Right lobe of liver (tissue), 6 donors: ENCODE results near the gene RBM19. TPM values are rescaled to one million over a fixed set of nuclear protein-coding genes. Genes with fewer than 3 reads are reported as not detected.

ENCODE experiments used
- ATAC-seq, 4 donors: fragments of 200-7000 bp; cut with Tn5 transposase; one replicate each; pipeline ENCODE4 v1.9.1; 2020; ENCODE audit warnings: mild to moderate bottlenecking in 4 of 4, moderate library complexity in 4 of 4
- DNase-seq, 3 donors: peaks; one replicate each; pipeline ENCODE4 v3.0.0-alpha.2; 2020
- H3K27ac ChIP-seq, 3 donors: fragments of 200-600 bp; one replicate each; pipeline ENCODE4 v1.8.0; 2022
- H3K27me3 ChIP-seq, 2 donors: fragments of 200-600 bp; one replicate each; pipeline ENCODE4 v1.8.0; 2022
- H3K36me3 ChIP-seq, 4 donors: fragments of 200-600 bp; sonication (generic) in 1 of 4; one replicate each; pipeline versions ENCODE4 v1.5.1 to v1.8.0; 2017 to 2022; ENCODE audit warnings: control low read depth in 1 of 4
- H3K4me1 ChIP-seq, 4 donors: fragments of 200-600 bp; sonication (generic) in 1 of 4; one replicate each; pipeline versions ENCODE4 v1.5.1 to v1.8.0; 2017 to 2022; ENCODE audit warnings: control low read depth in 1 of 4
- H3K4me3 ChIP-seq, 3 donors: fragments of 200-600 bp; one replicate each; pipeline ENCODE4 v1.8.0; 2022
- H3K9me3 ChIP-seq, 4 donors: fragments of 200-600 bp; sonication (generic) in 1 of 4; one replicate each; pipeline versions ENCODE4 v1.5.1 to v1.8.0; 2017 to 2022; ENCODE audit warnings: control low read depth in 1 of 4
- CTCF ChIP-seq, 4 donors: fragments of 200-600 bp in 3 of 4; fragments of 450-650 bp in 1 of 4; IDR thresholded peaks; one replicate each; pipeline versions ENCODE4 v1.5.1 to v1.8.0; 2016 to 2022; ENCODE audit warnings: antibody characterized with exemption in 4 of 4, mild to moderate bottlenecking in 2 of 4
- POLR2A ChIP-seq: fragments of 450-650 bp; IDR thresholded peaks from one replicate; pipeline ENCODE4 v1.6.1; 2017; ENCODE audit warnings: antibody characterized with exemption, mild to moderate bottlenecking
- WGBS: methylation state at CpG from one replicate; pipeline ENCODE4 v1.1.6; 2018; ENCODE audit warnings: low coverage, low lambda C conversion rate; ENCODE audit not compliant: insufficient coverage; ENCODE audit errors: missing lambda C conversion rate; 5-methylcytosine and 5-hydroxymethylcytosine counted together
- intact Hi-C, 2 donors: fragments of 100-400 bp; cut with DNase I; formaldehyde crosslinking; loops; one replicate each; pipeline versions ENCODE4 v1.11.2 to v1.14.1; 2022
- total RNA-seq, 6 experiments: library from RNA; depleted of rRNA in 2 of 6; stranded (reverse); fragments of >200 nt in 2 of 6; fragmentation: NEBNext Ultra II Directional in 3 of 6; extraction: Animal tissue kit (Norgen Biotek cat#: 25700) in 3 of 6; gene quantifications; one replicate each; pipeline versions ENCODE4 v1.1.0 to v1.2.4, GENCODE V29; 2016 to 2023
- donor health status: DM: no; HTN: yes; CAD: no.
- donor health status: DM: no; HTN: no; CAD: no.
- donor health status: DM: no; HTN: no; CAD: no.
- donor health status: DM: no; HTN: yes; CAD: no.
- donor health status: DM: no; HTN: yes; CAD: no.

The RBM19 gene
- total RNA-seq, 6 experiments from 2014 or later = 11.3 to 17.2 (median 14.2) TPM

GRCh38 chr12:113936460-113936859, 29.7 kb downstream of the RBM19 start:
- ATAC-seq = no peak
- WGBS = no CpG with 5 or more reads among the region's 1 CpG
- intact Hi-C loops = no loop called here
- no peaks in the 10 kb centered on the region for H3K9me3 ChIP-seq
- DNase-seq = no peak
- no peak overlapping the region for H3K27ac ChIP-seq
- H3K36me3 ChIP-seq = peaks cover 0 to 23% (median 10%) of the 10 kb centered on the region in 4 donors
- peaks cover 0 to 16% (median 6%) of the 10 kb centered on the region in 4 donors for H3K4me1 ChIP-seq
- no peak overlapping the region for H3K4me3 ChIP-seq
- TF ChIP-seq CTCF (IDR thresholded peaks at IDR 0.05) (no peak), POLR2A (no peak)
- no peaks in the 10 kb centered on the region for H3K27me3 ChIP-seq

GRCh38 chr12:113935459-113935858, 30.7 kb downstream of the RBM19 start:
- no peak for ATAC-seq
- no peak for TF ChIP-seq CTCF (IDR thresholded peaks at IDR 0.05)
- no peak for TF ChIP-seq POLR2A
- 66% methylated on average over 5 of the region's 6 CpGs for WGBS
- intact Hi-C loops = no loop called here
- peaks cover 0 to 17% (median 9%) of the 10 kb centered on the region in 4 donors for H3K36me3 ChIP-seq
- no peak overlapping the region for H3K4me3 ChIP-seq
- H3K27ac ChIP-seq = no peak overlapping the region
- H3K9me3 ChIP-seq = no peaks in the 10 kb centered on the region
- DNase-seq = no peak
- peaks cover 0 to 16% (median 6%) of the 10 kb centered on the region in 4 donors for H3K4me1 ChIP-seq
- H3K27me3 ChIP-seq = no peaks in the 10 kb centered on the region

GRCh38 chr12:113934946-113935345, 31.2 kb downstream of the RBM19 start:
- Histone ChIP-seq H3K4me3 (no peak overlapping the region), H3K27me3 (no peaks in the 10 kb centered on the region), H3K36me3 (peaks cover 0 to 17% (median 9%) of the 10 kb centered on the region in 4 donors), H3K27ac (no peak overlapping the region), H3K9me3 (no peaks in the 10 kb centered on the region), H3K4me1 (peaks cover 0 to 16% (median 6%) of the 10 kb centered on the region in 4 donors)
- DNase-seq = no peak
- intact Hi-C loops = no loop called here
- ATAC-seq = no peak
- 82% methylated on average over 7 of the region's 9 CpGs for WGBS
- no peak for TF ChIP-seq CTCF (IDR thresholded peaks at IDR 0.05)

- no peak overlapping the region for H3K4me3 ChIP-seq
- intact Hi-C loops = no loop called here
- no peaks in the 10 kb centered on the region for H3K9me3 ChIP-seq
- TF ChIP-seq CTCF (IDR thresholded peaks at IDR 0.05) = no peak
- no peak for TF ChIP-seq POLR2A
- WGBS = 79% methylated on average over 10 of the region's 14 CpGs
- H3K27ac ChIP-seq = no peak overlapping the region
- peaks cover 0 to 16% (median 6%) of the 10 kb centered on the region in 4 donors for H3K4me1 ChIP-seq
- no peak for DNase-seq
- no peak for ATAC-seq
- peaks cover 0 to 16% (median 8%) of the 10 kb centered on the region in 4 donors for H3K36me3 ChIP-seq
- H3K27me3 ChIP-seq = no peaks in the 10 kb centered on the region
Observed at GRCh38 chr12:113934060-113934814, 31.9 kb downstream of the RBM19 start.
